ENCODE results near the gene SLC25A26.

SLC25A26 gene

DNA sequence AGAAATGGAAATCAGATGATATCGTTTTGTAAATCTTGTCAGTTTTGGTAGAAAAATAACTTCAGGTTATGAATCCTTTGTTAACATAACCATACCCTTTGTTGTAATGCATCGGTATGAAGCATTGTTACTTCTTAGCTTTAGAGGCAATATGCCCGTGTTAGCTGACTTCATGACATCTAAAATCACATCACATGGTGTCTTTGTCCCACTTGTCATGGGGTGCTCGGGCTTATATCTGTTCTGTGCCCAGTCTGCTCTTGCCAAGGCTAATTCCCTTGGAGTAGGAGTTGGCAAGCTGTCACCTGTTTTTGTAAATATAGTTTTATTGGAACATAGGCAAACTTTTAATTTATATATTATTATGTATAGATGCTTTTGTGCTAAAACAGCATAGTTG, 39.6 kb downstream of the SLC25A26 start:
- no peak for DNase-seq (ENCODE audit: low read depth)
- TF ChIP-seq, protein P1, sequence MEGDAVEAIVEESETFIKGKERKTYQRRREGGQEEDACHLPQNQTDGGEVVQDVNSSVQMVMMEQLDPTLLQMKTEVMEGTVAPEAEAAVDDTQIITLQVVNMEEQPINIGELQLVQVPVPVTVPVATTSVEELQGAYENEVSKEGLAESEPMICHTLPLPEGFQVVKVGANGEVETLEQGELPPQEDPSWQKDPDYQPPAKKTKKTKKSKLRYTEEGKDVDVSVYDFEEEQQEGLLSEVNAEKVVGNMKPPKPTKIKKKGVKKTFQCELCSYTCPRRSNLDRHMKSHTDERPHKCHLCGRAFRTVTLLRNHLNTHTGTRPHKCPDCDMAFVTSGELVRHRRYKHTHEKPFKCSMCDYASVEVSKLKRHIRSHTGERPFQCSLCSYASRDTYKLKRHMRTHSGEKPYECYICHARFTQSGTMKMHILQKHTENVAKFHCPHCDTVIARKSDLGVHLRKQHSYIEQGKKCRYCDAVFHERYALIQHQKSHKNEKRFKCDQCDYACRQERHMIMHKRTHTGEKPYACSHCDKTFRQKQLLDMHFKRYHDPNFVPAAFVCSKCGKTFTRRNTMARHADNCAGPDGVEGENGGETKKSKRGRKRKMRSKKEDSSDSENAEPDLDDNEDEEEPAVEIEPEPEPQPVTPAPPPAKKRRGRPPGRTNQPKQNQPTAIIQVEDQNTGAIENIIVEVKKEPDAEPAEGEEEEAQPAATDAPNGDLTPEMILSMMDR (IDR thresholded peaks at IDR 0.05; ENCODE audit: control insufficient read depth, insufficient read depth, low read depth, low read length, missing control alignments) = no peak
- no peak overlapping the region for H3K4me3 ChIP-seq (ENCODE audit: control insufficient read depth, low read depth, low read length)

DNA sequence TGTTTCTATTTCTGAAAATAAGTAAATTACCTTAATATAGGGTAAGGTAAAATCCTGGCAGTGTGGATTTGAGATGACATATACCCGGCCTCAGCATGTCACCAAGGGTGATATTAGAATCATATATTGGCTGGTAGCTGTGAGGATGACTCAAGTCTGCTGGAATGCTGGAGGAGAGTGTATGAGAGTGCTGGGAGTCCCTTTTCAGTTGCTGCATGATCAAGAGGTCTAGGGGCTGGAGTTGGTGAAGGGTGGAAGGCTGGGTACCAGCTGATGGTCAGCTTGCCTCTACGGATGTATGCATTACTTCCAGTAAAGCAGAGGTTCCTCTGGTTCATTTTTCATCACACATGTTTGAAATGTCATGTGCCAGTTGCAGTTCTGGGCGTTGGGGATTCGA, 40.6 kb downstream of the SLC25A26 start:
- H3K4me3 ChIP-seq (ENCODE audit: control insufficient read depth, low read depth, low read length) = no peak overlapping the region
- TF ChIP-seq, protein P1 (IDR thresholded peaks at IDR 0.05; ENCODE audit: control insufficient read depth, insufficient read depth, low read depth, low read length, missing control alignments) = no peak
- no peak for DNase-seq (ENCODE audit: low read depth)

DNA sequence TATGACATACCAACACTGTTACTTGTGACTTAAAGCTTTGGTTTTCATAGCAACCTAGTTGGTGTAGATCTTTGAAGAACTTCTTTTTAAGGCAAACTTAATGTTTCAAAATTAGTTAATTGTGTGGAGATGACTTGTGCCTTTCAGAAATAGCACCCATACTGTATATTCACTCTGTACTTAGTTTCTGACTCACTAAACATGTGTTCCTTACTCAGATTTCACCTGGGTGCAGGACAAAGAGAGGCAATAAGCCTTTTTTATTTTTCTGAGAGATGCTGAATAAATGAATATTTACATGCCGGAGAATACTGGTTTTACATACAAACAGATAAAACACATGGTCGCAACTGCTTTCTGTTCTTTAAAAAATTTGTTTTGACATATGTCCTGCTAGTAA, 44.8 kb downstream of the SLC25A26 start:
- no peak for DNase-seq (ENCODE audit: low read depth)
- TF ChIP-seq, protein P1 (IDR thresholded peaks at IDR 0.05; ENCODE audit: control insufficient read depth, insufficient read depth, low read depth, low read length, missing control alignments) = no peak
- no peak overlapping the region for H3K4me3 ChIP-seq (ENCODE audit: control insufficient read depth, low read depth, low read length)

DNA sequence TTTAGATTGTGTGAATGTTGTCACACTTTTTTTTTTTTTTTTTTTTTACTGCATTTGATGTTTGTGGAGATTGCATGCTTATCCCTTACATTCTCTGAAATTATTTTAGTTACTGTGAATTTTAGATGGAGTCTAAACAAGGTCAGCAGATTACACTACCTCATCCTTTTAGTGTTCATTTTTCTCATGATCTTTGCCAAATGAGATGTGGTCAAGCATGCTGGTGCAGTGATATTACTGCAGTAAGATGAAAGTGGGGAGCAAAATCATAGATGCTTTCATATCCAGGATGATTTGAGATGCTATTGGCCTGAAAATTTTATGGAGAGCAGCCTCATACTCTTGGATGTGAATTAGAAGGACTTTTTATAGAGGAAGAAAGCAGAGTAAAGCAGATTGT, 45.8 kb downstream of the SLC25A26 start:
- TF ChIP-seq, protein P1 (IDR thresholded peaks at IDR 0.05; ENCODE audit: control insufficient read depth, insufficient read depth, low read depth, low read length, missing control alignments) = no peak
- DNase-seq (ENCODE audit: low read depth) = no peak
- H3K4me3 ChIP-seq (ENCODE audit: control insufficient read depth, low read depth, low read length) = no peak overlapping the region

DNA sequence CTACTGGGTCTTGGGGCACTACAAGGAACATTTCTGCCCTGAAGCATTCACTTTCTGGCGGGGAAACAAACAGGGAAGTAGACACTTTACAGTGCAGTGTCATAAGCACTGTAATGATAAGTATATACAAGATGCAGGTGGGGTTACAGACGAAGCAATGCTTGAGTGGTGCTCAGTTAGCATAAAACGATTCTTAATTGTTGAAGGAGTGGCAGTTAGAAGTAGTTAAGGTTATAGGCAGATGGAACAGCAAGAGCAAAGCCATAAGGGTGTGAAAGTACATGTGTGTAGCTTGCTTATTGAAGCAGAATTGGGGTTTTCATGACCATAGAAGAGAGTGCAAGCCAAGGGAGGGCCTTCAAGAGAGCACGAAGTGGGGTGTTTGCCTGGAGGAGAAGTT, 46.2 kb downstream of the SLC25A26 start:
- DNase-seq (ENCODE audit: low read depth) = no peak
- H3K4me3 ChIP-seq (ENCODE audit: control insufficient read depth, low read depth, low read length) = no peak overlapping the region
- TF ChIP-seq, protein P1 (IDR thresholded peaks at IDR 0.05; ENCODE audit: control insufficient read depth, insufficient read depth, low read depth, low read length, missing control alignments) = no peak

DNA sequence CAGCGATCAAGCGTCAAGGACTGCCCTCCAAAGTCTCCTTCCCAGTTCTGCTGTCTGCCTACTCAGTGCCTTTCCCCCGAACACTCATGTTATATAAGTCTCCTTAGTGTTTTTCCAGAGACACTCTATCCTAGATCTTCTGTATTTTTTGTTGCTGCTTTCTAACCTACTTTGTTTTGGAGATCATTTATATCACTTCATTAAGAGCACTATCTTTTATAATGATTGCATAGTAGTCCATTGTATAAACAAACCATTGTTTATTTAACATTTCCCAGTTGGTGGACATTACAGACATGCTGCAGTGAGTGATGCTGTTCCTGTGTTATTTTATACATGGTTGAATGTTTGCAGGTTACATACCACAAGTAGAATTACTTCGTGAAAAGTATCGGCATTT, 47.1 kb downstream of the SLC25A26 start:
- H3K4me3 ChIP-seq (ENCODE audit: control insufficient read depth, low read depth, low read length) = no peak overlapping the region
- DNase-seq (ENCODE audit: low read depth) = no peak
- TF ChIP-seq, protein P1 (IDR thresholded peaks at IDR 0.05; ENCODE audit: control insufficient read depth, insufficient read depth, low read depth, low read length, missing control alignments) = no peak

DNA sequence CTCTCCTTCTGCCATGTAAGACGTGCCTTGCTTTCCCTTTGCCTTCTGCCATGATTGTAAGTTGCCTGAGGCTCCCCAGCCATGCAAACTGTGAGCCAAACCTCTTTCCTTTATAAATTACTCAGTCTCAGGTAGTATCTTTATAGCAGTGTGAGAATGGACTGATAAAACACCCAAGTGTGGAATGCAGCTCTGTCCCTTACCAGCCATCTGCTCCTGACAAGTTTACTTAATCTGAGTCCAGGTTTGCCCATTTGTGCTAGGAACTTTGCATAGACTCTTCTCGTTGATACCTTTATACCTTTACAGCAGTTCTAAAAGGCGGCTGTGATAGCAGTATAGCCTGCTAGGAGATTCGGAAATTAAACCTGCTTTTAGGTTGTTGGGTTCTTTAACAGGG, 48.1 kb downstream of the SLC25A26 start:
- no peak overlapping the region for H3K4me3 ChIP-seq (ENCODE audit: control insufficient read depth, low read depth, low read length)
- TF ChIP-seq, protein P1 (IDR thresholded peaks at IDR 0.05; ENCODE audit: control insufficient read depth, insufficient read depth, low read depth, low read length, missing control alignments) = no peak
- DNase-seq (ENCODE audit: low read depth) = no peak

All from AG09309 (cell line).